Thyroid gland (tissue), 4 donors: Measurements from ENCODE around the gene ARPC4.

Source experiments
- POLR2A ChIP-seq, 2 donors: fragments of 450-650 bp; IDR thresholded peaks; one replicate each; pipeline ENCODE4 v1.6.1; 2017; ENCODE audit warnings: antibody characterized with exemption in 2 of 2, mild to moderate bottlenecking in 2 of 2, moderate library complexity in 1 of 2
- TF ChIP-seq, protein P1 (sequence below), 6 experiments: fragments of 200-600 bp in 3 of 6; fragments of 450-650 bp in 3 of 6; sonication (generic) in 3 of 6; IDR thresholded peaks; one replicate each; pipeline ENCODE4 v1.5.1; 2016 to 2019; ENCODE audit warnings: antibody characterized with exemption in 6 of 6, mild to moderate bottlenecking in 2 of 6, inconsistent platforms in 1 of 6, moderate library complexity in 1 of 6

DNA sequence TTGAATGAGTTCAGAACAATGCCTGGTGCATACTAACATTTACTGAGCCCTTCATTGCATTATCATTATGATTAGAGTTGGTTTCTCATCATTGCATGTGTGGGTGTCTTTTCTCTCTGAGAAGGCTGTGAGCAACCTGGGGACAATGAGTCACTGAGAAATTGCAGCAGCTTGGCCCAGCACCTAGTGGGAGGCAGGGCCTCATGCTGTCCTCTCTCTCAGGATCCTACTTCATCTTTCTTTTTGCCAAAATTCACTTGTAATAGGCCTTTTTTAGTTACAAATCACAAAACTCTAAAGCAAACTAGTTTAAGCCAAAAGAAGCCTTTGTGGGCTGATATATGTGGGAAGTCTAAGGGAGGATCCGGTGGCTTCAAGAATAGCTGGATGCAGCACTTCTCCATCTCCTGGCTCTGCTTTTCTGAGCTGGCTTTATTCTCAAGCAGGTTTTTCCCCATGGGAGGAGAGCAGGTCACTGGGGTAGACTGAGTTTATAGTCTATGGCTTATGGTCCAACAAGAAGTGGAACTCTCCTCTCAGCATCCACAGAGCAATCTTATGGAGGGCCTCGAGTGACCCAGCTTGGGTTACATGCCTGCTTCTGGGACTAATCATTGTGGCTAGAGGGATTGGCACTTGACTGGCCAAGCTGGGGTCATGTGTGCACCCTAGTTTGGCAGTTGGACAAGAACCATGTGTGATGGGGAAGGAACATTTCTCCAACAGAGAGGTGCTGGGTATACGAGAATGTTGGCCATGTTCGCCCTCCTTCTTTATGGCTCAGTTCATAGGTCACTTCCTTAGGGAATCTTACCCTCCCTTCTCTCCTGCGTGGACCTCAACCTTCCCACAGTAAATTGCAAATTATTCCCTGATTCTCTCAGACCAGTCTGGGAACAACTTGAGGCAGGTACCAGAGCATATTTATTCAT, 14.5 kb upstream of the ARPC4 start:
- TF ChIP-seq, protein P1, sequence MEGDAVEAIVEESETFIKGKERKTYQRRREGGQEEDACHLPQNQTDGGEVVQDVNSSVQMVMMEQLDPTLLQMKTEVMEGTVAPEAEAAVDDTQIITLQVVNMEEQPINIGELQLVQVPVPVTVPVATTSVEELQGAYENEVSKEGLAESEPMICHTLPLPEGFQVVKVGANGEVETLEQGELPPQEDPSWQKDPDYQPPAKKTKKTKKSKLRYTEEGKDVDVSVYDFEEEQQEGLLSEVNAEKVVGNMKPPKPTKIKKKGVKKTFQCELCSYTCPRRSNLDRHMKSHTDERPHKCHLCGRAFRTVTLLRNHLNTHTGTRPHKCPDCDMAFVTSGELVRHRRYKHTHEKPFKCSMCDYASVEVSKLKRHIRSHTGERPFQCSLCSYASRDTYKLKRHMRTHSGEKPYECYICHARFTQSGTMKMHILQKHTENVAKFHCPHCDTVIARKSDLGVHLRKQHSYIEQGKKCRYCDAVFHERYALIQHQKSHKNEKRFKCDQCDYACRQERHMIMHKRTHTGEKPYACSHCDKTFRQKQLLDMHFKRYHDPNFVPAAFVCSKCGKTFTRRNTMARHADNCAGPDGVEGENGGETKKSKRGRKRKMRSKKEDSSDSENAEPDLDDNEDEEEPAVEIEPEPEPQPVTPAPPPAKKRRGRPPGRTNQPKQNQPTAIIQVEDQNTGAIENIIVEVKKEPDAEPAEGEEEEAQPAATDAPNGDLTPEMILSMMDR (IDR thresholded peaks at IDR 0.05), result no peak
- no peak for TF ChIP-seq POLR2A (IDR thresholded peaks at IDR 0.05)
